ENCODE data around the gene WDR20. TPM values are rescaled to one million over a fixed set of nuclear protein-coding genes. Genes with fewer than 3 reads are reported as not detected.
A peak's percentile ranks its signal among the peaks of the same experiment; 100 is the strongest.

Gene WDR20
- total RNA-seq, 2 experiments from 2014 or later, result 32.6 to 33.6 TPM

DNA sequence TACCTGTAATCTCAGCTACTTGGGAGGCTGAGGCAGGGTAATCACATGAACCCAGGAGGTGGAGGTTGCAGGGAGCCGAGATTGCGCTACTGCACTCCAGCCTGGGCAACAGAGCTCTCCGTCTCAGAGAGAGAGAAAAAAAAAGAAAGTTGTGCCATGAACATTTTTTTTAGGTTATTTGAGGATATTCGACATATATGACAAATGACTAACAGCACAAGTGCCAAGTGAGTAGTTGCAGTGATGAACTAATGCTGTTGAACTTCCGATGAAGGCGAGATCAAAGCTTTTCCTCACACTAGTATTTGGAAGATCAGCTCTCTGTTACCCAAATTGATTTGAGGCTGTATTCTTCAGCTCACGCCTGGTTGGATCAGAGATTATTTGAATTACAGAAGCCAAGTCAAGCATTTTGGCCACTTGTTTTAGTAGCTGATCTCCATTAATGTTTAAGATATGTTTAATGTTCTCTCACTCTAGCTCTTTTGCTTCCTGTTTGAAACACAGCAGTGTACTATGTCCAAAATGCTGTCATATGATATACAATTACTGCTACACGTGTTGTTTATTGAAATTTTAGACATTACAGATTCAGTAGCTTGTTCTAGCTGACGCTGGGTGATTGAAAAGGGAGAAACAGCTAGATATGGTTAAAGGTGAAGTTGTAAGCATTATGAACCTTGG lies 43.4 kb downstream of the WDR20 start:
- Mint-ChIP-seq H3K4me3 (no peak overlapping the region), H3K36me3 (no peaks in the 10 kb centered on the region), H3K4me1 (peaks cover 41% of the 10 kb centered on the region), H3K27ac (no peak overlapping the region), H3K27me3 (no peaks in the 10 kb centered on the region), H3K9me3 (ENCODE audit: low read depth) (no peaks in the 10 kb centered on the region)
- DNase-seq, result no peak
- CTCF ChIA-PET, result interaction anchor here (0.8 kb wide), 1 partner anchor 134 kb away, joined by 3 read pairs; no protein-coding TSS in a partner anchor
- ATAC-seq, result no peak

- no peak for DNase-seq
- Mint-ChIP-seq H3K36me3 (no peaks in the 10 kb centered on the region), H3K27me3 (no peaks in the 10 kb centered on the region), H3K4me3 (no peak overlapping the region), H3K9me3 (ENCODE audit: low read depth) (no peaks in the 10 kb centered on the region), H3K27ac (no peak overlapping the region), H3K4me1 (peaks cover 41% of the 10 kb centered on the region)
- CTCF ChIA-PET, result interaction anchor here (0.6 kb wide), 1 partner anchor 162 kb away, joined by 3 read pairs; no protein-coding TSS in a partner anchor
- ATAC-seq, result no peak
Measured at GRCh38 chr14:102183886-102184285, 44.2 kb downstream of the WDR20 start.

DNA sequence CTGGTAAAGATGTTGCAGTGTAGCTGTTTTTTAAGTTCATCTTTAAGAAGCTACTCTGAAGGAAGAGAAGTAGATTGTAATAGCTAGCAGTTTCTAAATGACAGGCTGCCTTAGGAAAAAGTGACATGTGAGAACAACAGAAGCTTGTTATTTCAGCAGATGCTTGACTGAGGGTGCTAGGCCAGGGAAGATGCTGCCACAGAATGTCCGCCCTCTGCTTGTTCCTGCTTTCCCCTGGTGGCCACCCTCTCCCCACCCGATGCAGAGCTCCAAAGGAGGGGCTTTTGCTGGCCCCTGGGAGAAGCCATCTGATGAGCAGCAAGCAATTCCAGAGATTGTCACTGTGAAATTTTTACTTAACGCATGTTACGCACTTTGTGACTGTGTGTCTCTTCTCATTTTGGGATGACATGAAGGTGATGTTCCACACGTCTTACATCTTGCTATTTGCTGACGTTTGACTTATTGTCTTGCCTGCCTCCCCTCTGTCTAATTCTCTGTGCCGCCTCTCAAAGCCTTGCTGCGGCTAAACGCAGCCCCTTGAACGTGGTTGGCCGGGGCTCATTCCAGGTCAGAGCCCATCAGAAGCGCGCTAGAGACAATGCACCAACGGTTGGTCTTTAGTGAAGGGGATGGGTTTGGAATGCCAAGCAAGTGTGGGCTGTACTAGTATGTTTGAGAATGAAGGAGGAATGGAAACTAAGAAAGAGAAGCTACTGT lies 44.8 kb downstream of the WDR20 start:
- CTCF ChIA-PET, result interaction anchor here (0.6 kb wide), 1 partner anchor 163 kb away, joined by 3 read pairs; no protein-coding TSS in a partner anchor
- no peak overlapping the region for H3K4me3 Mint-ChIP-seq
- no peaks in the 10 kb centered on the region for H3K36me3 Mint-ChIP-seq

DNA sequence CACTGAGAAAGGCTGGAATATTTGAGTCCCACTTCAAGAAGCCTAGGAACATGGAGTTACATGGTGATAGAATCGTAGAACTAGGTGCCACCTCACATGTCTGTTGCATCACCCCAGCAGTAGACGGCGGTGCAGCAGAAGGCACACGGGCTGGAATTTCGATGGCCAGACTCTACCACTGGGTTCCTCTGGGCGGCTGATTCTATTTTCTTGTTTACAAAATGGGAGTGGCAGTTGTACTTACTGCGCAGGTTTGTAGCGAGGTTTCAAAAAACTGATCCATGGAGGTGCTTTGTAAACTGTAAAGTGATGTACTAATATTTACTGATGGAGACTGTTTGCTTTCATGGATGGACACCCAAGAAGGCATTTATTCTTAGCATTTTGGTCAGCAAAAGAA lies 45.7 kb downstream of the WDR20 start:
- no peaks in the 10 kb centered on the region for H3K36me3 Mint-ChIP-seq
- CTCF ChIA-PET, result no interaction called here
- DNase-seq, result no peak

More for the DNA sequence above, 44.8 kb downstream of the WDR20 start:
- peak; percentile 53 for ATAC-seq
- Mint-ChIP-seq H3K27me3 (no peaks in the 10 kb centered on the region), H3K27ac (no peak overlapping the region), H3K9me3 (ENCODE audit: low read depth) (no peaks in the 10 kb centered on the region), H3K4me1 (peaks cover 41% of the 10 kb centered on the region)
- no peak for DNase-seq

DNA sequence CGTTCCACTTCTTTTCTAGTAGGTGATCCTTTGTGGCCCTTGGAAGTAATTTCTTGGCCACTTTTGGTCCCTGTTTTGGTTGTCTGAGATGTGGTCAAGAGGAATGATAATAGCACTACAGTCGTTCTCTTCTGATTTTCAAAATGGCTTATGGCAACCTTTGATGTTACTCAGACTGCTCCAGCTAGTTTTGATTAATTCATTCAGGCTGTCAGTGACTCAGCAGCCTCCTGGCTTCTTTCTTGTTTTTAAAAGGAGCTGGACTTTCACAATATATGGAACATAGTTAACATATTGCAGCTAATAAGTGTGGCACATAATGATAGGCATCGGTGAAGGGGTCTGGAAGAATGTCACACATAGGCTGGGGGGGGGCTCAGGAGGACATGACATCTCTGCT lies 47.3 kb downstream of the WDR20 start:
- ATAC-seq, result no peak
- no peaks in the 10 kb centered on the region for H3K9me3 Mint-ChIP-seq (ENCODE audit: low read depth)
- H3K36me3 Mint-ChIP-seq, result no peaks in the 10 kb centered on the region
- no peak overlapping the region for H3K4me3 Mint-ChIP-seq
- no peaks in the 10 kb centered on the region for H3K27me3 Mint-ChIP-seq
- H3K4me1 Mint-ChIP-seq, result peaks cover 35% of the 10 kb centered on the region
- H3K27ac Mint-ChIP-seq, result no peak overlapping the region
- DNase-seq, result no peak
- CTCF ChIA-PET, result no interaction called here

More for the DNA sequence above, 45.7 kb downstream of the WDR20 start:
- no peak overlapping the region for H3K27ac Mint-ChIP-seq
- peaks cover 43% of the 10 kb centered on the region for H3K4me1 Mint-ChIP-seq
- H3K4me3 Mint-ChIP-seq, result no peak overlapping the region
- H3K9me3 Mint-ChIP-seq (ENCODE audit: low read depth), result no peaks in the 10 kb centered on the region
- no peaks in the 10 kb centered on the region for H3K27me3 Mint-ChIP-seq
- no peak for ATAC-seq

DNA sequence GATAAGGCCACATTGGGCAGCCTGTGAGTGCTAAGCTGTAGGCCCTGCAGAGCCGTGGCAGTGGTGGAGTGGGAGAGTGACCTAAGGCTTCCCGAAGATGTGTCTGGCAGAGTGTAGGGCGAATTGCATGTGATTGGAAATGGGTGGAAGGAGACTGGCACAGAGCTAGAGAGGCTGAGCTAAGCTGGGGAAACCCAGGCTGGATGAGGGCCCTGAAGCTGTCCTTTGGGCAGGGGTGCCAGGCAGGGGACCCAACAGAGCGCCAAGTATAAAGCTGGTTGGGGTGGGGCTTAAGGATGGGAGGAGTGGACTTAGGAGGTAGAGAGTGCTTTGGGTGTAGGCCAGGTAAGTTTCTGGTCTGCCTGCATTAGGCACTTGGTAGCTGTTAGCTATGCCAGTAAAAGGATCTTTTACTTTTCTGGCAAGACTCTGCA lies 47.9 kb downstream of the WDR20 start:
- no peaks in the 10 kb centered on the region for H3K36me3 Mint-ChIP-seq
- H3K4me3 Mint-ChIP-seq, result no peak overlapping the region
- no peak overlapping the region for H3K27ac Mint-ChIP-seq
- peaks cover 32% of the 10 kb centered on the region for H3K4me1 Mint-ChIP-seq
- no peaks in the 10 kb centered on the region for H3K9me3 Mint-ChIP-seq (ENCODE audit: low read depth)
- DNase-seq, result no peak
- CTCF ChIA-PET, result interaction anchor here (0.7 kb wide), 1 partner anchor 126 kb away, joined by 3 read pairs; no protein-coding TSS in a partner anchor
- ATAC-seq, result no peak
- H3K27me3 Mint-ChIP-seq, result no peaks in the 10 kb centered on the region

DNA sequence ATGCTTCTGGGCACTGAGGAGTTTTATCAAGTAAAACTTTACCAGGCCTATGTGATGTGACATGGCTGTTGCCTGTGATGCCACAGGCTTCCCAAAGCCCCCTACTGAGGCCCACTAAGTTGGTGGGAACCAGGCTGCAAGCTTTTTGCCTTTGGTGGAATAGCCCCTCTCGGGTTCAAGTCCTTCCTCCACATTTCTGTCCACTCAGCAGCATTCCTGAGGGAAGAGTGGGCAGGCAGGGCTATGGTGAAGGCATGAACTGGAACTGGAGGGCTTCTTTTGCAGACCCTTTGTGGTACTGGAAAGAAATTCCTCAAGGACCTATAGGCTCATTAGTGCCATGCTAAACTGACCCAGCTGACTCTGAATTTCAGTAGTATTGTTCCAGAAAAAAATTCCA lies 48.5 kb downstream of the WDR20 start:
- DNase-seq, result no peak
- Mint-ChIP-seq H3K36me3 (no peaks in the 10 kb centered on the region), H3K27me3 (no peaks in the 10 kb centered on the region), H3K4me1 (peaks cover 30% of the 10 kb centered on the region), H3K4me3 (no peak overlapping the region), H3K9me3 (ENCODE audit: low read depth) (no peaks in the 10 kb centered on the region), H3K27ac (no peak overlapping the region)
- CTCF ChIA-PET, result interaction anchor here (0.7 kb wide), 1 partner anchor 126 kb away, joined by 3 read pairs; no protein-coding TSS in a partner anchor
- no peak for ATAC-seq

GRCh38 chr14:102189874-102190273 lies 50.2 kb downstream of the WDR20 start:
- CTCF ChIA-PET, result no interaction called here
- no peak overlapping the region for H3K27ac Mint-ChIP-seq
- no peaks in the 10 kb centered on the region for H3K27me3 Mint-ChIP-seq
- peaks cover 14% of the 10 kb centered on the region for H3K4me1 Mint-ChIP-seq
- ATAC-seq (no peak), DNase-seq (no peak)
- no peaks in the 10 kb centered on the region for H3K36me3 Mint-ChIP-seq
- no peak overlapping the region for H3K4me3 Mint-ChIP-seq
- H3K9me3 Mint-ChIP-seq (ENCODE audit: low read depth), result no peaks in the 10 kb centered on the region

GRCh38 chr14:102192840-102193502 lies 53.3 kb downstream of the WDR20 start:
- peaks cover 7% of the 10 kb centered on the region for H3K4me1 Mint-ChIP-seq
- no peaks in the 10 kb centered on the region for H3K9me3 Mint-ChIP-seq (ENCODE audit: low read depth)
- H3K27ac Mint-ChIP-seq, result no peak overlapping the region
- no peak for ATAC-seq
- H3K36me3 Mint-ChIP-seq, result peaks cover 4% of the 10 kb centered on the region
- no peaks in the 10 kb centered on the region for H3K27me3 Mint-ChIP-seq
- CTCF ChIA-PET, result no interaction called here
- no peak overlapping the region for H3K4me3 Mint-ChIP-seq
- no peak for DNase-seq

DNA sequence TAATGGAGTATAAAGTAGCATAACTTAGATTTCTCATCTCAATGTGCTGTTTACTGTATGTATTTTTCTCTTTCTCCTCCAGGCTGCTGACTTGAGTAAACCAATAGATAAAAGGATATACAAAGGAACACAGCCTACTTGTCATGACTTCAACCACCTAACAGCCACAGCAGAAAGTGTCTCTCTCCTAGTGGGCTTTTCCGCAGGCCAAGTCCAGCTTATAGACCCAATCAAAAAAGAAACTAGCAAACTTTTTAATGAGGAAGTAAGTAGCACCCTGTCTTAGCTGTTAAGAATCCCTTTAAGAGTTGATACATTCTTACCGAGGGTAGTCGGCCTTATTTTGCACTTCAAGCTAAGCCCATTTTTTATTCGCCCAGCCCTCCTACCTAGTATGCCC lies 55.2 kb downstream of the WDR20 start:
- peaks cover 8% of the 10 kb centered on the region for H3K4me1 Mint-ChIP-seq

GRCh38 chr14:102195446-102195845 lies 55.7 kb downstream of the WDR20 start:
- CTCF ChIA-PET, result no interaction called here
- DNase-seq (no peak), ATAC-seq (no peak)
- H3K36me3 Mint-ChIP-seq, result peaks cover 9% of the 10 kb centered on the region
- H3K27me3 Mint-ChIP-seq, result no peaks in the 10 kb centered on the region
- H3K4me1 Mint-ChIP-seq, result peaks cover 12% of the 10 kb centered on the region
- H3K27ac Mint-ChIP-seq, result no peak overlapping the region
- no peak overlapping the region for H3K4me3 Mint-ChIP-seq
- H3K9me3 Mint-ChIP-seq (ENCODE audit: low read depth), result no peaks in the 10 kb centered on the region

More for the DNA sequence above, 55.2 kb downstream of the WDR20 start:
- CTCF ChIA-PET, result no interaction called here
- DNase-seq (no peak), ATAC-seq (no peak)
- Mint-ChIP-seq H3K9me3 (ENCODE audit: low read depth) (no peaks in the 10 kb centered on the region), H3K36me3 (peaks cover 9% of the 10 kb centered on the region), H3K4me3 (no peak overlapping the region), H3K27me3 (no peaks in the 10 kb centered on the region), H3K27ac (no peak overlapping the region)

GRCh38 chr14:102196039-102196901 lies 56.6 kb downstream of the WDR20 start:
- Mint-ChIP-seq H3K4me3 (no peak overlapping the region), H3K36me3 (peaks cover 9% of the 10 kb centered on the region), H3K9me3 (ENCODE audit: low read depth) (no peaks in the 10 kb centered on the region), H3K27me3 (no peaks in the 10 kb centered on the region), H3K4me1 (peaks cover 20% of the 10 kb centered on the region), H3K27ac (peak overlapping the region; percentile 6)
- no peak for DNase-seq
- ATAC-seq, result no peak
- CTCF ChIA-PET, result no interaction called here

DNA sequence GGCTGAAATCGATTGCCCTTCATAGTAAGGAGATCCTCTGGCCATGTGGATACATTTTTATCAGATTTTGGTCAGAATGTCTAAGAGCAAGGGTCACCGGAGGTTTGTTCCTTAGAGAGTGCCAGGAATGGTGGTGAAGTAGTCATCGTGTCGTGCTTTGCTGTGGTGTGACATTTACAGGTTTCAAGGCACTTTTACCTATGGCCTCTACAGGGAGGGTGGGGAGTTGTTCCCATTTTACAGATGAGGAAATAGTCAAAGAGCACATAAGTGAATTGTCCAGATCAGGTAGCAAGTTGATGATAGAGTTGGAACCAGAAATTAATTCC lies 57.2 kb downstream of the WDR20 start:
- CTCF ChIA-PET, result no interaction called here
- Mint-ChIP-seq H3K4me3 (no peak overlapping the region), H3K27ac (no peak overlapping the region), H3K4me1 (peaks cover 26% of the 10 kb centered on the region), H3K27me3 (no peaks in the 10 kb centered on the region), H3K36me3 (peaks cover 12% of the 10 kb centered on the region), H3K9me3 (ENCODE audit: low read depth) (no peaks in the 10 kb centered on the region)
- DNase-seq (no peak), ATAC-seq (no peak)

Data from activated CD8-positive, alpha-beta memory T cell treated with anti-CD3 and anti-CD28 coated beads, Interleukin-2, amount 10 ng/mL, durations not matched to agents 7 days and 5 days (primary cell).